ENCODE measurements around the gene POU5F1. TPM values are rescaled to one million over a fixed set of nuclear protein-coding genes. Genes with fewer than 3 reads are reported as not detected.

POU5F1 gene
- total and polyA plus RNA-seq, 2 experiments from 2014 or later: 1.6 TPM; not detected in 1

- H3K27me3 ChIP-seq: peaks cover 8% of the 10 kb centered on the region
- no peak overlapping the region for H3K27ac ChIP-seq
- no peak overlapping the region for H3K4me3 ChIP-seq
- no peak for TF ChIP-seq CTCF (IDR thresholded peaks at IDR 0.05; ENCODE audit: low read depth, low read length)
- DNase-seq (ENCODE audit: low read depth in 1 of 2, low spot score in 1 of 2): peak in 1 of 2 donors; percentile 73
- no peaks in the 10 kb centered on the region for H3K4me1 ChIP-seq (ENCODE audit: low read depth)
- H3K36me3 ChIP-seq: no peaks in the 10 kb centered on the region
- H3K9me3 ChIP-seq (ENCODE audit: low read depth): no peaks in the 10 kb centered on the region
Measured at GRCh38 chr6:31125162-31125561, 45.3 kb downstream of the POU5F1 start.

- TF ChIP-seq CTCF (IDR thresholded peaks at IDR 0.05; ENCODE audit: low read depth, low read length): no peak
- Histone ChIP-seq H3K27me3 (no peaks in the 10 kb centered on the region), H3K36me3 (no peaks in the 10 kb centered on the region), H3K4me1 (ENCODE audit: low read depth) (no peaks in the 10 kb centered on the region), H3K9me3 (ENCODE audit: low read depth) (no peaks in the 10 kb centered on the region), H3K27ac (no peak overlapping the region), H3K4me3 (no peak overlapping the region)
- peak; percentile 41 to 93 for DNase-seq (ENCODE audit: low read depth in 1 of 2, low spot score in 1 of 2)
Measured at GRCh38 chr6:31122791-31123706, 47.4 kb downstream of the POU5F1 start.

- Histone ChIP-seq H3K36me3 (no peaks in the 10 kb centered on the region), H3K4me1 (ENCODE audit: low read depth) (no peaks in the 10 kb centered on the region), H3K27me3 (no peaks in the 10 kb centered on the region), H3K27ac (no peak overlapping the region), H3K4me3 (no peak overlapping the region), H3K9me3 (ENCODE audit: low read depth) (no peaks in the 10 kb centered on the region)
- TF ChIP-seq CTCF (IDR thresholded peaks at IDR 0.05; ENCODE audit: low read depth, low read length): no peak
- no peak for DNase-seq (ENCODE audit: low read depth in 1 of 2, low spot score in 1 of 2)
Measured at GRCh38 chr6:31121131-31121790, 49.2 kb downstream of the POU5F1 start.

GRCh38 chr6:31120151-31120915, 50.1 kb downstream of the POU5F1 start, which contains the start of gene CDSN:
Gene CDSN, minus strand, starts transcription at chr6:31120446. Its CDS starts 27 bp downstream, at chr6:31120419.
- H3K27ac ChIP-seq: no peak within 1 kb of the TSS
- H3K27me3 ChIP-seq: no peaks in the 10 kb centered on the region
- H3K4me3 ChIP-seq: no peak within 1 kb of the TSS
- no peak for DNase-seq (ENCODE audit: low read depth in 1 of 2, low spot score in 1 of 2)
- no peaks in the 10 kb centered on the region for H3K36me3 ChIP-seq
- no peaks in the 10 kb centered on the region for H3K4me1 ChIP-seq (ENCODE audit: low read depth)
- no peak for TF ChIP-seq CTCF (IDR thresholded peaks at IDR 0.05; ENCODE audit: low read depth, low read length)
- no peaks in the 10 kb centered on the region for H3K9me3 ChIP-seq (ENCODE audit: low read depth)

GRCh38 chr6:31118178-31118577, 52.3 kb downstream of the POU5F1 start:
- no peaks in the 10 kb centered on the region for H3K4me1 ChIP-seq (ENCODE audit: low read depth)
- H3K4me3 ChIP-seq: no peak overlapping the region
- no peak for TF ChIP-seq CTCF (IDR thresholded peaks at IDR 0.05; ENCODE audit: low read depth, low read length)
- no peak overlapping the region for H3K27ac ChIP-seq
- H3K36me3 ChIP-seq: no peaks in the 10 kb centered on the region
- no peaks in the 10 kb centered on the region for H3K27me3 ChIP-seq
- H3K9me3 ChIP-seq (ENCODE audit: low read depth): no peaks in the 10 kb centered on the region
- DNase-seq (ENCODE audit: low read depth in 1 of 2, low spot score in 1 of 2): no peak
